ENCODE measurements around the gene HGD. TPM values are rescaled to one million over a fixed set of nuclear protein-coding genes. Genes with fewer than 3 reads are reported as not detected.
A peak's percentile ranks its signal among the peaks of the same experiment; 100 is the strongest.

HGD gene
- total and polyA plus RNA-seq, 9 donors = 0.09 to 1.1 (median 0.43) TPM; not detected in 2

DNA sequence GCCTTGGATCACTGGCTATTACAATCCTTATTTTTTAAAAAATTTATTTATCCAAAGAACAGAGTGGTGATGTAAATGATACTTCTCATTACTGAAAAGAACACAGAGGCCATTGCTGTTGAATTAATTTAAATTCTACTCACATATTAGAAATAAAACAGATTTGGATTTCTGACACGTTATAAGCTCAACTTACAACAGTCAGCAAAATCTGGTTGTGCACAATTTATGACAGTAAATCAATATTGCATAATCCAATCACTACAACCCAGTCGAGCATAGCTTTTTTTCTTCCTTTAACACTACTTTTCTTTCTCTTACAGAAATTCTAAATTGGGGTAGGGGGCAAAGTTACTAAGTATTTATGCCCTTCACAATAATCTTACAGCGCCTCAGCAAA, 17.3 kb upstream of the HGD start:
- Histone ChIP-seq H3K27me3 (ENCODE audit: control insufficient read depth, insufficient read depth, low read length) (no peaks in the 10 kb centered on the region), H3K4me3 (ENCODE audit: low read length) (no peak overlapping the region), H3K27ac (ENCODE audit: low read length) (no peak overlapping the region), H3K9me3 (replicated peaks; ENCODE audit: control insufficient read depth, low read depth, low read length) (peaks cover 3% of the 10 kb centered on the region), H3K4me1 (ENCODE audit: control insufficient read depth, insufficient read depth, low read length) (no peaks in the 10 kb centered on the region), H3K36me3 (ENCODE audit: control insufficient read depth, insufficient read depth, low read length) (peaks cover 6% of the 10 kb centered on the region)
- DNase-seq = no peak
- WGBS (ENCODE audit: insufficient coverage) = 83% methylated on average over 1 of the region's 3 CpGs

GRCh38 chr3:120693439-120694171, 11.6 kb upstream of the HGD start:
- Histone ChIP-seq H3K27me3 (ENCODE audit: control insufficient read depth, insufficient read depth, low read length) (no peaks in the 10 kb centered on the region), H3K4me1 (ENCODE audit: control insufficient read depth, insufficient read depth, low read length) (no peaks in the 10 kb centered on the region), H3K9me3 (replicated peaks; ENCODE audit: control insufficient read depth, low read depth, low read length) (no peaks in the 10 kb centered on the region), H3K4me3 (ENCODE audit: low read length) (no peak overlapping the region), H3K36me3 (ENCODE audit: control insufficient read depth, insufficient read depth, low read length) (peaks cover 6% of the 10 kb centered on the region), H3K27ac (ENCODE audit: low read length) (no peak overlapping the region)
- WGBS (ENCODE audit: insufficient coverage) = no CpG with 5 or more reads among the region's 1 CpG
- no peak for DNase-seq

DNA sequence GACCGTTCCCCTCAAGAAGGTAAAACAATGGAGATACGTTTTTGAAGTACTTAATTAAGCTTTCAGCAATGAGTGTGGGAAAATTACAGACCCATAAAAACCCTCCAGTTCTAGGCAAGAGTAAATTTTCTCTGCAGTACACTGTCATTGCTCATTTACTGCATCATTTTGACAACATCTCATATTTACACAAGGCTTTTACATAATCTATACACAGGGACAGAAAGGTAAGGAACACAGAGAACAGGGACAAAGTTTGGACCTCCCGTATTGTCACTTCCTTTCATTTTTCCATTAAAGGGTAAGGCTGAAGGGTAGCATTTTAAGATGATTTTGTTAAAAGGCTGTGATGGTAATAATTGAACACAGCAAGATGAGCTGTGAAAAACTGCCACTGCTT, 7.4 kb upstream of the HGD start:
- Histone ChIP-seq H3K4me3 (ENCODE audit: low read length) (no peak overlapping the region), H3K27ac (ENCODE audit: low read length) (no peak overlapping the region), H3K9me3 (replicated peaks; ENCODE audit: control insufficient read depth, low read depth, low read length) (no peaks in the 10 kb centered on the region), H3K4me1 (ENCODE audit: control insufficient read depth, insufficient read depth, low read length) (no peaks in the 10 kb centered on the region), H3K36me3 (ENCODE audit: control insufficient read depth, insufficient read depth, low read length) (peaks cover 5% of the 10 kb centered on the region), H3K27me3 (ENCODE audit: control insufficient read depth, insufficient read depth, low read length) (no peaks in the 10 kb centered on the region)
- DNase-seq = no peak
- WGBS (ENCODE audit: insufficient coverage) = no CpG with 5 or more reads among the region's 3 CpGs

DNA sequence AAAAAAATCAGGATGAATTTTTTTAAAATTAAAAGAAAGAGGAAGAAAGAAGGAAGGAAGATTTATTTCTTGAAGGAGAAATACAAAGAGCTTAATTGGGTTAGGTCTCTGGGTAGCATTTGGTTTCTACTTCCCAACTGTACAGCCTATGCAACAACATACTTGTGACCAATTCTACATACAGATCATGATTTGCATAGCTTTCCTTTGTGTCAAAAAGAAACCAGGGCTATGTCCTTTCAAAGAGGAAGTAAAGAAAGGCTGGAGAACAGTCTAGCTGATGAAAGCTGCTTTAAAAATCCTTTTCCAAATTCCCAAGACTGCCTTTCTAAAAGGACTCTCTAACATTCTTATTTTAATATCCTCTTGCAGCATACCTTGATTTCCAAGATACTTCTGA, 6.1 kb upstream of the HGD start:
- H3K9me3 ChIP-seq (replicated peaks; ENCODE audit: control insufficient read depth, low read depth, low read length) = no peaks in the 10 kb centered on the region
- peaks cover 5% of the 10 kb centered on the region for H3K36me3 ChIP-seq (ENCODE audit: control insufficient read depth, insufficient read depth, low read length)
- no peaks in the 10 kb centered on the region for H3K4me1 ChIP-seq (ENCODE audit: control insufficient read depth, insufficient read depth, low read length)
- no peaks in the 10 kb centered on the region for H3K27me3 ChIP-seq (ENCODE audit: control insufficient read depth, insufficient read depth, low read length)
- H3K27ac ChIP-seq (ENCODE audit: low read length) = no peak overlapping the region
- H3K4me3 ChIP-seq (ENCODE audit: low read length) = no peak overlapping the region
- DNase-seq = peak; percentile 62

- no peak for DNase-seq
- whole genome bisulfite sequencing (ENCODE audit: insufficient coverage) = no CpG with 5 or more reads among the region's 1 CpG
- H3K27ac ChIP-seq (ENCODE audit: low read length) = no peak overlapping the region
- H3K36me3 ChIP-seq (ENCODE audit: control insufficient read depth, insufficient read depth, low read length) = peaks cover 2% of the 10 kb centered on the region
- H3K9me3 ChIP-seq (replicated peaks; ENCODE audit: control insufficient read depth, low read depth, low read length) = no peaks in the 10 kb centered on the region
- no peak overlapping the region for H3K4me3 ChIP-seq (ENCODE audit: low read length)
- H3K27me3 ChIP-seq (ENCODE audit: control insufficient read depth, insufficient read depth, low read length) = no peaks in the 10 kb centered on the region
- H3K4me1 ChIP-seq (ENCODE audit: control insufficient read depth, insufficient read depth, low read length) = no peaks in the 10 kb centered on the region
Observed at GRCh38 chr3:120685411-120685810, 3.4 kb upstream of the HGD start.

GRCh38 chr3:120684896-120685295, 2.9 kb upstream of the HGD start:
- H3K9me3 ChIP-seq (replicated peaks; ENCODE audit: control insufficient read depth, low read depth, low read length) = no peaks in the 10 kb centered on the region
- WGBS (ENCODE audit: insufficient coverage) = 40% methylated on average over 4 of the region's 4 CpGs
- peaks cover 2% of the 10 kb centered on the region for H3K36me3 ChIP-seq (ENCODE audit: control insufficient read depth, insufficient read depth, low read length)
- no peak overlapping the region for H3K27ac ChIP-seq (ENCODE audit: low read length)
- H3K4me1 ChIP-seq (ENCODE audit: control insufficient read depth, insufficient read depth, low read length) = no peaks in the 10 kb centered on the region
- peak; percentile 19 for DNase-seq
- no peaks in the 10 kb centered on the region for H3K27me3 ChIP-seq (ENCODE audit: control insufficient read depth, insufficient read depth, low read length)
- no peak overlapping the region for H3K4me3 ChIP-seq (ENCODE audit: low read length)

DNA sequence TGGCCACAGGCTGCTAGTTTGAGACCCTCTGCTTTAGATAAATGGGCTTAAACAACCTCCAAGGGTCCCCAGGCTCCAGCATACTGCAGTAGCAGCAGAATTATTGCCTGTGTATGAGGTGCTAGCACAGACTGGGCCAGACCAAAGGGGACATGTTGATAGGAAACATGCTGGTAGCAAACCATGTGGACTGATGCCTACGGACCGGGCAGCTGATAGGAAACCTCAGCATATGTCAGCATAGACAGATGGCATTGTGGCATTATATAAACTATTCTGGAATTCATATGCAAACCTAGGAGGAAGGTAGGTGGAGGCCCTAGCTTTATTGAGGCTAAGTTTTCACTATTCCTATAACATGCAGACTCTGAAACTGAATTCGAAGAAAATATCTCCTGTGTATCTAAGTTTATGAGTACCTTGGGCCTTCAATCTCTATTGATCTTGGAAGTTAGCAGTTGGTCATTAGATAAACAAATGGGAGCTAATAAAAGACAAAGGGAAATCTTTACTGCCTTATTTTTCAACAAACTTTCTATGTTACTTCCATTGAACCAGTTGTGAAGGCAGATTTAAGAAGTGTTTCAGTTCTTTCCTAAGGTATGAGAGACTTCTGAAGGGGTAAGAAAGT, 1.7 kb upstream of the HGD start:
- DNase-seq = no peak
- Histone ChIP-seq H3K27me3 (ENCODE audit: control insufficient read depth, insufficient read depth, low read length) (no peaks in the 10 kb centered on the region), H3K4me3 (ENCODE audit: low read length) (no peak overlapping the region), H3K36me3 (ENCODE audit: control insufficient read depth, insufficient read depth, low read length) (peaks cover 2% of the 10 kb centered on the region), H3K9me3 (replicated peaks; ENCODE audit: control insufficient read depth, low read depth, low read length) (peaks cover 3% of the 10 kb centered on the region), H3K27ac (ENCODE audit: low read length) (no peak overlapping the region), H3K4me1 (ENCODE audit: control insufficient read depth, insufficient read depth, low read length) (no peaks in the 10 kb centered on the region)
- WGBS (ENCODE audit: insufficient coverage) = no CpG with 5 or more reads among the region's 3 CpGs

DNA sequence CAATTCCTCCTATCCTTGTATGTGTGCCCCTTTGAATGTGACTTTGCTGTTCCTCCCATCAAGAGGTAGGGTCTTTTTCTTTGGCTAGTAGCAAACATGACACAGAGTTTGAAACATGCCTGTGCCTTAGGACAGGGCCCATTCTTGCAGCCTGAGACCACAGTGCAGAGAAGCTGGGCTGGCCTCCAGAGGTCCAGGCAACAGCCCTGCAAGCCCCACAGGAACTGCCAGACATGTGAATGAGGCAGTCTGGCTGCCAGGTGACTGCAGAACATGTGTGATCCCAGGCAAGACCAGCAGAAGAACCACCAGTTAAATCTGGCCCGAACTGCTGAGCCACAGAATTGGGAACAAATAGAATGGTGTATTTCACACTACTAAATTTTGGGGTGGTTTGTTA, 1.2 kb upstream of the HGD start:
- H3K4me1 ChIP-seq (ENCODE audit: control insufficient read depth, insufficient read depth, low read length) = peaks cover 5% of the 10 kb centered on the region
- no peak overlapping the region for H3K4me3 ChIP-seq (ENCODE audit: low read length)
- H3K9me3 ChIP-seq (replicated peaks; ENCODE audit: control insufficient read depth, low read depth, low read length) = peaks cover 3% of the 10 kb centered on the region
- no peaks in the 10 kb centered on the region for H3K27me3 ChIP-seq (ENCODE audit: control insufficient read depth, insufficient read depth, low read length)
- no CpG with 5 or more reads among the region's 1 CpG for WGBS (ENCODE audit: insufficient coverage)
- no peak for DNase-seq
- H3K36me3 ChIP-seq (ENCODE audit: control insufficient read depth, insufficient read depth, low read length) = peaks cover 2% of the 10 kb centered on the region
- no peak overlapping the region for H3K27ac ChIP-seq (ENCODE audit: low read length)

DNA sequence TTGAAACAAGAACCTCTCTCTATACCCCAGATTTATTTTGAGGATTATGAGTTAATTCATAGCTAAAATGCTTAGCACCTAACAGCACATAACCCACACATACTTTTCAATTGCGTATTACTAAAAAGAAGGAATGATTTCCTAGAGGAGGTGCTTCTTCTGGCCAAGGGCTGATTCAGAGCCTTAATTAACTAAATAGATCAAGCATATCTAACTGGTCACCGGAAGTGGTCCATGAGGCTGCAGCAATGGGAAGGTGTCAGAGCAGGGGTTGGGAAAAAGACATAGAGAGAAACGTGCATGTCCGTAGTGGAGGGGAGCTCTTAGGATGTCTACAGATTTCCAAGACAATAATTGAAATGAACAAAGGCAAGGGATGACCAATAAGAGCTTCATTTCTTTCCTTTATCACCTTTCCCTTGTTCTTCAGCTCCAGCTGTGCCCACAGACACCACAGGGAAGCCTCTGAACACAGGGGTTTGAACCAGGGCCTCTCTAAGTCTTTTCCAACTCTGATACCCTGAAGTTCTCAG, 467 bp downstream of the HGD start:
- DNase-seq = no peak
- peaks cover 2% of the 10 kb centered on the region for H3K36me3 ChIP-seq (ENCODE audit: control insufficient read depth, insufficient read depth, low read length)
- H3K4me1 ChIP-seq (ENCODE audit: control insufficient read depth, insufficient read depth, low read length) = peaks cover 6% of the 10 kb centered on the region
- WGBS (ENCODE audit: insufficient coverage) = 100% methylated on average over 2 of the region's 4 CpGs
- H3K27me3 ChIP-seq (ENCODE audit: control insufficient read depth, insufficient read depth, low read length) = no peaks in the 10 kb centered on the region
- no peak overlapping the region for H3K27ac ChIP-seq (ENCODE audit: low read length)
- H3K9me3 ChIP-seq (replicated peaks; ENCODE audit: control insufficient read depth, low read depth, low read length) = peaks cover 3% of the 10 kb centered on the region
- no peak overlapping the region for H3K4me3 ChIP-seq (ENCODE audit: low read length)

GRCh38 chr3:120681018-120681417, 1.0 kb downstream of the HGD start:
- Histone ChIP-seq H3K27ac (ENCODE audit: low read length) (no peak overlapping the region), H3K36me3 (ENCODE audit: control insufficient read depth, insufficient read depth, low read length) (no peaks in the 10 kb centered on the region), H3K27me3 (ENCODE audit: control insufficient read depth, insufficient read depth, low read length) (no peaks in the 10 kb centered on the region), H3K9me3 (replicated peaks; ENCODE audit: control insufficient read depth, low read depth, low read length) (peaks cover 3% of the 10 kb centered on the region), H3K4me3 (ENCODE audit: low read length) (no peak overlapping the region), H3K4me1 (ENCODE audit: control insufficient read depth, insufficient read depth, low read length) (peaks cover 6% of the 10 kb centered on the region)
- no peak for DNase-seq
- WGBS (ENCODE audit: insufficient coverage) = 88% methylated on average over 1 of the region's 2 CpGs
